ENCODE results near the gene ZNF541.

The ZNF541 gene

GRCh38 chr19:47540748-47541147, 32.2 kb downstream of the ZNF541 start:
- FAIRE-seq: no peak
- peak; percentile 38 for TF ChIP-seq CTCF (IDR thresholded peaks at IDR 0.05; ENCODE audit: insufficient read depth, missing control alignments)
- no peak for DNase-seq (ENCODE audit: insufficient read length, low spot score)

GRCh38 chr19:47539747-47540311, 33.1 kb downstream of the ZNF541 start:
- TF ChIP-seq CTCF (IDR thresholded peaks at IDR 0.05; ENCODE audit: insufficient read depth, missing control alignments): no peak
- FAIRE-seq: no peak
- no peak for DNase-seq (ENCODE audit: insufficient read length, low spot score)

- FAIRE-seq: no peak
- TF ChIP-seq CTCF (IDR thresholded peaks at IDR 0.05; ENCODE audit: insufficient read depth, missing control alignments): no peak
- no peak for DNase-seq (ENCODE audit: insufficient read length, low spot score)
Observed at GRCh38 chr19:47538812-47539211, 34.1 kb downstream of the ZNF541 start.

GRCh38 chr19:47537493-47537892, 35.5 kb downstream of the ZNF541 start:
- no peak for TF ChIP-seq CTCF (IDR thresholded peaks at IDR 0.05; ENCODE audit: insufficient read depth, missing control alignments)
- FAIRE-seq (no peak), DNase-seq (ENCODE audit: insufficient read length, low spot score) (no peak)

- no peak for DNase-seq (ENCODE audit: insufficient read length, low spot score)
- TF ChIP-seq CTCF (IDR thresholded peaks at IDR 0.05; ENCODE audit: insufficient read depth, missing control alignments): no peak
- no peak for FAIRE-seq
Observed at GRCh38 chr19:47534628-47535027, 38.3 kb downstream of the ZNF541 start.

- FAIRE-seq: no peak
Observed at GRCh38 chr19:47531640-47532387, 41.1 kb downstream of the ZNF541 start.

More at GRCh38 chr19:47531640-47532387, 41.1 kb downstream of the ZNF541 start:
- DNase-seq (ENCODE audit: insufficient read length, low spot score): no peak
- no peak for TF ChIP-seq CTCF (IDR thresholded peaks at IDR 0.05; ENCODE audit: insufficient read depth, missing control alignments)
